ENCODE measurements around the gene DPM1.

Gene DPM1

GRCh38 chr20:50957798-50958614 lies at the start of gene DPM1:
TSS of gene DPM1 (minus strand) at chr20:50958532. CDS start at chr20:50958523, 9 bp downstream.
- peak; percentile 69 for DNase-seq

GRCh38 chr20:51005214-51005613 lies 46.9 kb upstream of the DPM1 start:
- no peak for DNase-seq

GRCh38 chr20:51004781-51005180 lies 46.4 kb upstream of the DPM1 start:
- DNase-seq, result no peak

GRCh38 chr20:51004305-51004727 lies 46.0 kb upstream of the DPM1 start:
- DNase-seq, result no peak

GRCh38 chr20:51003753-51004152 lies 45.4 kb upstream of the DPM1 start:
- DNase-seq, result no peak

- DNase-seq, result no peak
Observed at GRCh38 chr20:51002633-51003032, 44.3 kb upstream of the DPM1 start.

- no peak for DNase-seq
Observed at GRCh38 chr20:51001430-51002265, 43.3 kb upstream of the DPM1 start.

GRCh38 chr20:50999355-50999754 lies 41.0 kb upstream of the DPM1 start:
- no peak for DNase-seq

GRCh38 chr20:50996901-50997865 lies 38.9 kb upstream of the DPM1 start:
- DNase-seq, result no peak

GRCh38 chr20:50995506-50995905 lies 37.2 kb upstream of the DPM1 start:
- no peak for DNase-seq

- DNase-seq, result no peak
Observed at GRCh38 chr20:50993876-50994275, 35.5 kb upstream of the DPM1 start.

- no peak for DNase-seq
Observed at GRCh38 chr20:50992733-50993457, 34.6 kb upstream of the DPM1 start.

GRCh38 chr20:50992336-50992732 lies 34.0 kb upstream of the DPM1 start:
- no peak for DNase-seq

GRCh38 chr20:50991076-50991475 lies 32.7 kb upstream of the DPM1 start:
- no peak for DNase-seq

- DNase-seq, result peak; percentile 41
Observed at GRCh38 chr20:50987493-50988210, 29.3 kb upstream of the DPM1 start.

GRCh38 chr20:50983321-50983720 lies 25.0 kb upstream of the DPM1 start:
- DNase-seq, result no peak

- no peak for DNase-seq
Observed at GRCh38 chr20:50982363-50982762, 24.0 kb upstream of the DPM1 start.

GRCh38 chr20:50981714-50982048 lies 23.3 kb upstream of the DPM1 start:
- DNase-seq, result no peak

GRCh38 chr20:50980851-50981713 lies 22.8 kb upstream of the DPM1 start:
- no peak for DNase-seq

- no peak for DNase-seq
Observed at GRCh38 chr20:50980071-50980681, 21.8 kb upstream of the DPM1 start.
